ENCODE results near the gene HOXD11.

Gene HOXD11

DNA sequence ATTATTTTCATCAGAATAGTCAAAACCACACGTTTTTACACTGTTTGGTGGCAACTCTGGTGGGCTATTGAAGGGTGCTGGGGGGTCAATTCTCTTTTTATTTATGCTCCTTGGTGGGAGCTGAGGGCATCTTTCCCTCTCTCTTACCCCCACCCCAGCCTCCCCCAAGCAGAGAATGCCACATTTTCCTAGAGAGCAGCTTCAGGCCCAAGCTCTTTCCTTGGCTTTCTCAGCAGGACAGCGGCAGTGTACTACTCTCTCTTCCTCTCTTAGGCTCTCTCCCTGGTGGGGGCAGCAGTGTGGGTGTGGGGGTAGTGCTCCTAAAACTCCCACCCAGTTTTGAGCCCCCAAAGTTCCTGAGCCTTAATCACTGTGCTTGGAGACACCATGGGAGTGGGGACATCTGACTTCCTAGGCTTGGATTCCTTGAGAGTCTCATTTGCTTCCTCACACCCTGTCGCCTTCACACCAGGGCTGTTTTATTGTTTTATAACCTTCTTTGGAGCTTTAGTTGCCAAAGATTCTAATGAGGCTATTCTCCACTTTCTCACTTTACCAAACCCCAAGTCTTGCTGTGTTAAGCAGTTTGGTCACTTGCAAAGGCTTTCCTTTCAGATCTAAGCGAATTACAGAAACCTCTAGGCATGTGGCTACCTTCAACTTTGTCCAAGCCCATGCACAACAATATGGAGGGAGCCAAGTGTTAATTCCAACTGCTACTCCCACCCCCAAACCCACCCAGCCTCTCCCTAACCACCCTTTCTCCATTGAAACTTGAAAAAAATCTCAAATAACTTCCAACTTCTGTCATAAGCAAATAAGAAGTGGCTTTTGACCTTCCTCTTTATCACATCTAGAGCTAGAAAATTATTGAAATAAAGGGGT, 38.2 kb downstream of the HOXD11 start:
- Histone ChIP-seq H3K4me1 (ENCODE audit: low read depth, poor library complexity, severe bottlenecking) (peaks cover 4% of the 10 kb centered on the region), H3K36me3 (ENCODE audit: insufficient read depth) (no peaks in the 10 kb centered on the region), H2AFZ (ENCODE audit: low read depth) (no peak overlapping the region), H4K20me1 (ENCODE audit: insufficient read depth) (no peaks in the 10 kb centered on the region), H3K27ac (no peak overlapping the region), H3K79me2 (ENCODE audit: insufficient read depth, low read depth) (no peaks in the 10 kb centered on the region), H3K4me3 (IDR thresholded peaks at IDR 0.05; ENCODE audit: insufficient read depth, low read depth, low read length) (no peak overlapping the region), H3K27me3 (ENCODE audit: insufficient read depth, low read depth) (no peaks in the 10 kb centered on the region), H3K9ac (no peak overlapping the region), H3K4me2 (no peak overlapping the region)
- TF ChIP-seq, protein P1, sequence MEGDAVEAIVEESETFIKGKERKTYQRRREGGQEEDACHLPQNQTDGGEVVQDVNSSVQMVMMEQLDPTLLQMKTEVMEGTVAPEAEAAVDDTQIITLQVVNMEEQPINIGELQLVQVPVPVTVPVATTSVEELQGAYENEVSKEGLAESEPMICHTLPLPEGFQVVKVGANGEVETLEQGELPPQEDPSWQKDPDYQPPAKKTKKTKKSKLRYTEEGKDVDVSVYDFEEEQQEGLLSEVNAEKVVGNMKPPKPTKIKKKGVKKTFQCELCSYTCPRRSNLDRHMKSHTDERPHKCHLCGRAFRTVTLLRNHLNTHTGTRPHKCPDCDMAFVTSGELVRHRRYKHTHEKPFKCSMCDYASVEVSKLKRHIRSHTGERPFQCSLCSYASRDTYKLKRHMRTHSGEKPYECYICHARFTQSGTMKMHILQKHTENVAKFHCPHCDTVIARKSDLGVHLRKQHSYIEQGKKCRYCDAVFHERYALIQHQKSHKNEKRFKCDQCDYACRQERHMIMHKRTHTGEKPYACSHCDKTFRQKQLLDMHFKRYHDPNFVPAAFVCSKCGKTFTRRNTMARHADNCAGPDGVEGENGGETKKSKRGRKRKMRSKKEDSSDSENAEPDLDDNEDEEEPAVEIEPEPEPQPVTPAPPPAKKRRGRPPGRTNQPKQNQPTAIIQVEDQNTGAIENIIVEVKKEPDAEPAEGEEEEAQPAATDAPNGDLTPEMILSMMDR (conservative IDR thresholded peaks at IDR 0.05; ENCODE audit: low read depth, low read length) = no peak

DNA sequence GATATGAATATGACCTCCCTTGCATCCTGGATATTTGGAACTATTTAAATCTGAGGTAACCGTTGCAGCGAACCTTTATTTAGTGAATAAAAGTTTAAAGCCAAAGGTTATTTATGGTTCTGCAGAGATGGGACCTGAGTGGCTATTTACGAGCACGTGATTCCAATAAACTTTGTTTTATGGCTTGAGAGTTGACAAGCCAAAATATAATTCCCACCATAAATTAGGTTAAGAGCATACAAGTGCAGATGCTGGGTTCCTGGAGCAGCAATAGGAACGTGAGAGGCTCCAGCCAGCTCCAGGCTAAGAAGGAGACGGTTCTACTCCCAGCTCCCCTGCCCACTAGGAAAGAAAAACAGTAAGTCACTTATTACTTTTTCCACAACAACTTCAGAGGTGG, 39.0 kb downstream of the HOXD11 start:
- Histone ChIP-seq H3K36me3 (ENCODE audit: insufficient read depth) (no peaks in the 10 kb centered on the region), H4K20me1 (ENCODE audit: insufficient read depth) (no peaks in the 10 kb centered on the region), H2AFZ (ENCODE audit: low read depth) (no peak overlapping the region), H3K4me1 (ENCODE audit: low read depth, poor library complexity, severe bottlenecking) (peaks cover under 1% of the 10 kb centered on the region), H3K27ac (no peak overlapping the region), H3K4me3 (IDR thresholded peaks at IDR 0.05; ENCODE audit: insufficient read depth, low read depth, low read length) (no peak overlapping the region), H3K9ac (no peak overlapping the region), H3K79me2 (ENCODE audit: insufficient read depth, low read depth) (no peaks in the 10 kb centered on the region), H3K4me2 (no peak overlapping the region), H3K27me3 (ENCODE audit: insufficient read depth, low read depth) (no peaks in the 10 kb centered on the region)
- TF ChIP-seq, protein P1 (conservative IDR thresholded peaks at IDR 0.05; ENCODE audit: low read depth, low read length) = no peak

DNA sequence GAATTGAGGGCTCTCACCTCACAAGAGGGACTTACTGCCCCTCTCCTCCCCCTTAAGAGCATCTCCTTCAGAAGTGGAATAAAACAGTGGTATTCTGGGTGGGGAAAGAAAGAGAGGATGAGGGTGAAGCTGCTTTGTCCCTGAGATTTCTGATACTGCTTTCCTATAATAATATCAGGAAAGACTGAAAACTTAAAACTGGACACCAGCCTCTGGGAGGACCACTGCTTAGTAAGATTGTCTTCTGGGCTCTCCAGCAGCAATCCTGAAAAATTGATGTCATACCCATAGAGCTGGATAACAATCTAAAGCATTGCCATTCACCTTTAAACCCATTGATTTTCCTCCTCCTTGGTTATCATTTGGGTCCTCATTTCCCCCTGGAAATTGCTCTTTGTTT, 39.6 kb downstream of the HOXD11 start:
- TF ChIP-seq, protein P1 (conservative IDR thresholded peaks at IDR 0.05; ENCODE audit: low read depth, low read length) = no peak
- Histone ChIP-seq H2AFZ (ENCODE audit: low read depth) (no peak overlapping the region), H3K4me2 (no peak overlapping the region), H3K4me1 (ENCODE audit: low read depth, poor library complexity, severe bottlenecking) (no peaks in the 10 kb centered on the region), H3K27ac (no peak overlapping the region), H3K9ac (no peak overlapping the region), H3K27me3 (ENCODE audit: insufficient read depth, low read depth) (no peaks in the 10 kb centered on the region), H4K20me1 (ENCODE audit: insufficient read depth) (no peaks in the 10 kb centered on the region), H3K79me2 (ENCODE audit: insufficient read depth, low read depth) (no peaks in the 10 kb centered on the region), H3K4me3 (IDR thresholded peaks at IDR 0.05; ENCODE audit: insufficient read depth, low read depth, low read length) (no peak overlapping the region), H3K36me3 (ENCODE audit: insufficient read depth) (no peaks in the 10 kb centered on the region)

DNA sequence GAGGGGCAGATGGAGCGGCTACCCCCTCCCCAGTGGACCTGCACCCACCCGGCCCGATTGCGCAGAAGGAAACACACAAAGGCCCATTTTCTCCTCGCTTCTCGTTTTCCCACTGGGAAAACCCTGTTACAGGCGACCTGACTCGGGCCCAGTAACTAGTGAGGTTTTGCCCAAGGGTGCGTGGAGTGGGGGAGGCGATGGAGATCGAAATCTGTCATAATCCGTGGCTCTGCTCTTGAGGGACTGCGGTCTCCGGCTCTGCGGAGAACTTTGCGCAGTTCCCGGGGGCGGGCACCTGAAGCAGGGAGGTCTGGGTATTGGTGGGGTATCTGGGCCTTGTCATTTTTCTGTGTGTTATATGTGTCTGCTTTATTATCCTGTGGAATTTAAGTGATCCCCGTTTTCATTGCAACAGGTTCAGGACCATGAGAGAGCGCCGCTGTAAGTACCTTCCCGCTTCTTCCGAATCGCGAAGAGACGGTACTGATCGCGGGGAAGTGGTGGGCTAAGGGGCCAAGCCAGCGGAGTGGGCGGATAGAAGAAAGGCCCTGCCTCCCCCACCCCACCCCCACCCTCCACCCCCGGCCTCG, 40.2 kb downstream of the HOXD11 start:
- H3K27me3 ChIP-seq (ENCODE audit: insufficient read depth, low read depth) = no peaks in the 10 kb centered on the region

More for the DNA sequence above, 40.2 kb downstream of the HOXD11 start:
- H3K79me2 ChIP-seq (ENCODE audit: insufficient read depth, low read depth) = no peaks in the 10 kb centered on the region
- H4K20me1 ChIP-seq (ENCODE audit: insufficient read depth) = no peaks in the 10 kb centered on the region
- no peak overlapping the region for H3K27ac ChIP-seq
- H3K9ac ChIP-seq = no peak overlapping the region
- H3K4me3 ChIP-seq (IDR thresholded peaks at IDR 0.05; ENCODE audit: insufficient read depth, low read depth, low read length) = no peak overlapping the region
- H3K4me2 ChIP-seq = no peak overlapping the region
- TF ChIP-seq, protein P1 (conservative IDR thresholded peaks at IDR 0.05; ENCODE audit: low read depth, low read length) = no peak
- H3K4me1 ChIP-seq (ENCODE audit: low read depth, poor library complexity, severe bottlenecking) = no peaks in the 10 kb centered on the region
- H2AFZ ChIP-seq (ENCODE audit: low read depth) = no peak overlapping the region
- no peaks in the 10 kb centered on the region for H3K36me3 ChIP-seq (ENCODE audit: insufficient read depth)
